ENCODE results near the gene PSMB5.

Gene PSMB5

GRCh38 chr14:22985894-22986507, 48.7 kb downstream of the PSMB5 start:
- DNase-seq: no peak

GRCh38 chr14:22984959-22985658, 49.6 kb downstream of the PSMB5 start:
- no peak for DNase-seq

DNA sequence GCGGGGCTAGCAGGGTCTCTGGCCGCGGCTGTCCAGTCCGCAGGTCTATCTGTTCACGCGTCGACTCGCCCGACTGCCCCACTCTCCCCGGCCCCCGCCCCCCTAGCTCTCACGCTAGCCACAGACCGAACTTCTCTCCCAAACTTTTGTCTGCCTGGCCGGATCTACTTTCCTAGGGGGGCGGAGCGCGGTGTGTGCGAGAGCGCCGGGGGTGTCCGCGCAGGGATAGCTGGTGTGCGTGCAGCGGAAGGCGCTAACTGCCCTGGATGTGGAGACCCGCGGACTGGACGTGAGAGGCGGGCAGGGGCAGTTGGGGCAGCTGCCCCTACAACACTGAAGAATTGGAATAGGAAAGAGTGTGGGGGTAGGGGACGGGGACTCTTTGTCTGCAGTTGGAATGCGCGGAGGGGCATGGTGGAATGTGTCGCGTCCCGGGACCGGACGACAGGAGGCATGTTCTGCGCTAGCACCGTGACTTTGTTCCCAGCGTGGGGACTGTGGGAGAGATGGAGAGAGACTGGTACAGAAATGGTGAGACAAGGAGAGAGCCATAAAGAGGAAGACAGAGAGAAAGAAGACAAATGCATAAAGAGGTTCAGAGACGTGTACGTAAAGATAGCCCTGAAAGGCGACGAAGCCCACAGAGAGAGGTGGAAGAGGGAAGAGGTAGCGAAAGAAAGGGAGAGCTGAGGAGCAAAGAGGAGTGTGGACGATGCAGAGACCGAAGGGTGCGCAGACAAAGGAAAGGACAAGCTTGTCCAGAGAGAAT, 52.0 kb downstream of the PSMB5 start, which contains the start of gene AJUBA:
Gene AJUBA (minus strand): TSS at position 75 of the 769 bp plus-strand sequence. CDS start 285 bp downstream, outside the sequence.
- DNase-seq: peak; percentile 93

DNA sequence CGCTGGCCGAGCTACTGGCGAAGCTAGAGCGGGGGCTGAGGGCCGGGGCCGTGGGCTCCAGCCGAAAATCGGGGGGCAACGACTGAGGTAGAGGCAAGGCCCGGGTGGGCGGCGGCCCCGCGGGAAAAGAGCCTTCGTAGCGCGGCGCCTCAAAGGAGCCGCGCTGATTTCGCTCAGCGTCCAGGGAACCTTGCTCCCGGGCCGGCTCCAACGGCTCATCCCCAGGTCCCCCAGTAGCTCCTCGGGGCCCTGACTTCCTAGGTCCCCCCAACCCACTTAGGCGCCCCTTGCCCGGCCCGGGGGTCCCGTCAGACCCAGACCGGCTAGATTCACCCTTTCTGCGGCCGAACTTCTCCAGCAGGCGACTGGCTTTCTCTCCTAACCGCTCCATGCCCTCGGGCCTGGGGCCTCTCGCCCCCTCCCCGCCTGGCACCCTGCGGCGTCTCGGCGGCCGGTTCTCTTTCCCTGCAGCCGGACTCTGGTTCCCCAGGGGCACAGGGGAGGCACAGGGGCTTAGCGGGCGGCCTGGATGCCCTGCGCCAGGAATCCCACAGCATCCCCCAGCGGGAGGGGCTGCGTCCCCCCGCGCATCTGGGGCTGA, 52.7 kb downstream of the PSMB5 start:
- DNase-seq: no peak

DNA sequence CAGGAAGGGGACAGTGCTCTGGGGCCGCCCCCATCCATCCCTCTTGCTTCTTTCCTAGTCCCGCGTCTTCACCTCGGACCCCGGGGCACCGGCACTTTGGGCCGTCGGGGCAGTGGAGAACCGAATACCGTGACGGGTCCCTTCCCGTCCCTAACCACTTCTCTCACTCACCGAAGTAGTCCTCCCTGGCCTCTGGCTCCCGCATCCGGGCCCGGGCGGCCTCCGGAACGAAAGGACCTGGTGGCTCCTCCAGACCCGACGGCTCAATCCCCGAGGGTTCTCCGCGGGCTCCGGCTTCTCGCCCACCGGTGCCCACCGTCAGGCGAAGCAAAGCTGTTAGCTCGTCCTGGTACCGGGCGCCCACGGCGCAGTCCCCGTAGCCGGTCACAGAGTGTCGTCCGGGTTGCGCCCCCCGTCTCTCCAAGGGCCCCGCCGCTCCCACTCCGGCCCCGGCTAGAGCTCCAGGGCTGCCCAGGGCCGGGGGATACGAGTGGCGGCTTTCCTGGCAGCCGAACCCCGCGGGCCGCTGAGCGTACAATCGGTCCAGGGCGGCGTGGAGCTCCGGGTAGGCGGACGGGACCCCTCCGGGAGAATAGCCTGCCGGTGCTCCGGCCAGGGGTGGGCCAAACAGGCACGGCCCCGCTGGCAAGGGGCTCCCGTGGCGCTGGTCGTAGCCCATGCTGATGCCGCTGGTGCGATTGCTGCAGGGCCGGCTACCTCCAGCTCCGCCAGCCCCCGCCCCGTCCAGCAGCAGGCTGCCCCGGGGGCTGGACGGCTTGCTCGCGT, 53.4 kb downstream of the PSMB5 start:
- no peak for DNase-seq

DNA sequence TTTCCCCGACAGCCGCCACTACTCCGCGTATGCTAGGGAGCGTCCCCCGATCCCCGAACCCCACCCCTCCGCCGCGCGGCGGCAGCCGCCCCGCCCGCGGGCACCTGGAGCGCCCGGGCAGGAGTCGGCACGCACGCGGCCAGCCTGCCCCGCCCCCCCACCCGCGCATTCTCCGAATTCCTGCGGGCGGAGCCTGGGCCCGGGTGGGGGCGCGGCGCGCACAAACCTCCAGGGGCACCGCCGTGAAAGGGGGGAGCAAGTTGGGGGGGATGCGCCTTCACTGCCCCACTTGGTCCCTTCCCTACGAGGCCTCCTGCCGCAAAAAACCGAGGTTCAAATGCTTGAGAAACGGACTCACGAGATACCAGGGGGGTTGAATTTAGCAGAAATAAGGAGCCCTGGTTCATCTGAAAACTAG, 54.0 kb downstream of the PSMB5 start:
- DNase-seq: peak; percentile 23

DNA sequence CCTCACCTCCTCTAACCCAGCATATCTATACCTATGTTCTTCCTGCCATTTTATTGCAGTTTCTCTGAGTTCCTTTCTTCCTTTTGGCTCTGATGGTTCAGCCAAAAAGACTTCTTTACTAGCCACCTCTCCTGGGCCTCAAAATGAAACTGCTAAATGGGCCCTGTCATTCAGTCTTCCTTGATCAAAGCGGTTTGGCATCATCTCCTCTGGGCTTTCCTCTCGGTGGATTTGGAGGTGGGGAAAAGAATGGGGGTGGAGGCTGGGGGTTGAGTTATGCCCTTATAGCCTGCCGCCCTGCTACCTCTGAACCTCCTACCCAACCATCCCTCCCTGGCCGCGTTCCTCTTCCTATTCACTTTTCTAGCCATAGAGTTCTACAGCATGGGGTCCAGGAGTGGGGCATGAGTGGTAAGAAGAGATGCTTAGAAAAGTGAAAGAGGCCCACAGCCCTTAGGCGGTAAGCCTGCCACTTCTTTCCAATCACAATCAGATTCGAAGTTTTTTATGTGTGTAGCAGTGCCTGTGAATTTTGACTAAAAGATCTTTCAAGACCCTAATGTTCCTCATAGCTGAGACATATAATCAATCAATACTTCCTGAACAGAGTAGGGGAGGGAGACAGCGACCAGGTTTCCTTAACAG, 54.8 kb downstream of the PSMB5 start:
- no peak for DNase-seq

DNA sequence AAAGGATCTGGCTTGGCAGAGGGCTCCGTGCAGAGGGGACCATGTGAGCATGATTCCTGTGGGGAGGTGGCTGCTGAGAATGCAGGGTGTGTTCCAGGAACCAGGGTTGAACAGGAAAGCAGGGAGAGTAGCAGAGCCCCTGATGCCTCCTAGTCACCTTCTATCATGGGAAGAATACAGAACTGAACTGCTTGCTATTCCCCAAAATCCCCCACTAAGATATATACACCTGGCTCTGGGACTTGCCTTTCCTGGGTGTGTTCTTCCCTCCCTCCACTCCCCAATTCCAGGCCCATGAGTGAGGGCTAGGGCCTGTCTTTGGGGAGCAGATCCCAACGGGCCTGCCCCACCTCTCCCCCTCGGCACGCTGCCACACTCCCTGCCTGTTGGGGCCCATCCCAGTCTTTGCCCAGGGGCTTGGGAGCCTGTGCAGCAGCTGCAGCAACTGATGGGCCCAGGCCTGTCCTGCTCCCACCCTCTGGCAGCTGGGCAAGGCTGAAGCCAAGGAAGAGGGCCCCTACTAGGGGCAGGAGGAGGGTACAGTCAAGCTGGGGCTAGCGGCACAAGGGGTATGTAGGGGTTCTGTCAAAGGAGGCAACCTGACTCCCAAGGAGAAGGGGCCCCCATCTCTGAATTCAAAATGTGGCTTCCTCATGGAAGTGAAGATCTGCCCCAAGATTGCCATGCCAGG, 55.6 kb downstream of the PSMB5 start:
- no peak for DNase-seq

- DNase-seq: no peak
Measured at GRCh38 chr14:22978487-22978837, 56.2 kb downstream of the PSMB5 start.

DNA sequence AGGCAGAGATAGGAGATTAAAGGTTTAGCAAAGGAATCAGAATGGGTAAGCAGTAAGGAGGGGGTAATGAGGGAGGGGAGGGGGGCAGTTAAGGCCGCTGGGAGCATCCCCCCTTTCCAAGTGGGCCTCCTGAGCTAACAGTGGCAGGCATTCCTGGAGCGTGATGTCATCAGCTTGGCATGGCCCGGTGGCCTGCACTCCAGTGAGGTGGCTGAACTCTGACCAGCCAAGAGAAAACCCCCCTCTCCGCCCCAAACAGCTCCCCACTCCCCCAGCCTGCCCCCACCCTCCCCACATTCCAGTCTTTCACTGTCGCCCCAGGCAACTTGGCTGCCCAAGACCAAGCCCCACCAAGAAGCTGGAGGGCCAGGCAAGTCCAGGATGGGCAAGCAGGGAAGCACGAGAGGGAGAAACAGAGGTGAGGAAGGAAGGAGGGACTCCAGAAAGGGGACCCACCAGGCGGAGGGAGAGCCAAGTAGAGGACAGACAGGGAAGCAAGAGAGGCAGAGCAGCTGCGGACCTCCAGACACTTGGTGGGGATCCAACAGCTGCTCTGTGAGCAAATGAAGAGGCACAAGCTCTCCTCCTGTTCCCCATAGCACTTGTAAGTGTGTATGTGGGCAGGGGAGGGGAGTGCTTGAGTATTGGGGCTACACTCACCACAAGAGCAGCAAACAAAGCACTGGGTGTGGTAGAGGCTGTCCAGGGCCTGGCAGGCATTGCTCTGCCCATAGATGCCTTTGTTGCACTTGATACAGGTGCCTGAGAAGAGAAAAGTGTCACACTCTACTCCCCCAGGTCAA, 56.8 kb downstream of the PSMB5 start:
- DNase-seq: no peak

DNA sequence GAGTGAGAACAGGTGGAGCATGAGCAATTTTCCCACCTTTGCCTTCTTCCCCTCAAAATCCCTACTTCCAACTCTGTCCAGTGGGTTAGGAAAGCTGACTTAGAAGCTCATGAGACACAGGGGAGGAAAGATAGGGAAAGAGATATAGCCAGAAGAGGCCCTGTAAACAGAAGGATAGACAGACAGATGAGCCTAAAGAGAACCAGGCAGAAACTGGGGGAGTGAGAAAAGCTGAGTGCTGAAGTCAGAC, 57.3 kb downstream of the PSMB5 start:
- no peak for DNase-seq

DNA sequence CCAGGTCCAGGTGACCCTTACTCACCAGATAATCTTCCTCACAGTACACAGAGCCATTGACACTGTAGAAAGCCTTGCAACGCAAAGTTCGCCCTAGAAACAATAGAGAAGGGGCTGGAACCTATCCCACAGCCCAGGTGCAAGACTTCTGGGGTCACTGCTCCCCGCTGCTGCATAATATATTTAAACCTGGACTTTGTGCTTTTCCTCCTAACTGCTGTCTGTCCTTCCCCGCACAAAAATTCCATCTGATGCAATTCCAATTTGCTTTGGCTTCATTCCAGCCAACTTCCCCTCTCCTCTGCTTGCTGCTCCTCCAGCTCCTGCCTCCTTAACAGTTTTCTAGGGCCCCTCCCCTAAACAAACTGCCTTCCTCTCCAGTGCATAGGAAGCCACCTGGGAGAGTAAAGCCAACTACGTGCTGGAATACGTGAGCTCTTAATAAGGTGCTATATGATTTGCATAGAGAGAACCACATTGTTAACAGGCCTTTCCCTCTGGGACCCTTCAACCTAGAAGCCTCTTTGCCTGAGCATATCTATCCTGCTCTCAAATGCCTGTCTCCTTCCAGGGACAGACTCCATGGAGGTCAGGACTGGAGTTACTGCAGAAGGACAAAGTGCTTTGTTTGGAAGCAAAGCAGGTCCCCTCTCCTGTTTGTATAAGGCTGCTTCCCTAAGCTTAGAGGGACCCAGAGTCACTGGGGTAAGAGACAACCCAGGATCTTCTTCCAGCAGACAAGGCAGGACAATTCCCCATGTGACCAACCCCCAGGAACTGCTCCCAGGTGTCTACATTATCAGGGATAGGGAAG, 57.9 kb downstream of the PSMB5 start:
- no peak for DNase-seq

Data from hematopoietic multipotent progenitor cell treated with erythropoietin and hydrocortisone succinate and interleukin-3 and kit ligand, for 4 days (in vitro differentiated cells).